Mesenchymal stem cell (in vitro differentiated cells and primary cell): ENCODE data around the gene IQUB.
"Not testable (repeated sequence)": the region's sequence is repeated elsewhere in the genome, so short reads cannot be mapped to it uniquely, and the experiment has no call there.

Experiments used
- DNase-seq: peaks from one replicate; pipeline ENCODE4 v3.0.0-alpha.2; 2013
- H2AFZ ChIP-seq: one replicate; pipeline ENCODE4 v1.6.1; 2013; ENCODE audit warnings: low read depth, mild to moderate bottlenecking, control low read depth, inconsistent platforms, low read length, moderate library complexity
- H2AK5ac ChIP-seq: 2 replicates; pipeline ENCODE4 v1.6.1; 2013; ENCODE audit warnings: low read length, moderate library complexity, mild to moderate bottlenecking, inconsistent platforms; ENCODE audit not compliant: severe bottlenecking
- H2BK120ac ChIP-seq: one replicate; pipeline ENCODE4 v1.6.1; 2013; ENCODE audit warnings: low read depth, mild to moderate bottlenecking, inconsistent platforms, low read length, moderate library complexity
- H2BK12ac ChIP-seq, 2 experiments: one replicate each; pipeline ENCODE4 v1.6.1; 2013; ENCODE audit warnings: inconsistent platforms in 2 of 2, low read length in 2 of 2, mild to moderate bottlenecking in 2 of 2, moderate library complexity in 2 of 2, control low read depth in 1 of 2
- H2BK15ac ChIP-seq: one replicate; pipeline ENCODE4 v1.6.1; 2013; ENCODE audit warnings: mild to moderate bottlenecking, low read depth, inconsistent platforms; ENCODE audit not compliant: poor library complexity, severe bottlenecking
- H2BK5ac ChIP-seq: 2 replicates; pipeline ENCODE4 v1.6.1; 2013; ENCODE audit warnings: low read depth, mild to moderate bottlenecking, low read length, control low read depth, inconsistent platforms; ENCODE audit not compliant: poor library complexity, severe bottlenecking
- H3K14ac ChIP-seq, 2 experiments: one replicate each; pipeline ENCODE4 v1.6.1; 2013; ENCODE audit warnings: inconsistent platforms in 2 of 2, low read length in 2 of 2, control low read depth in 1 of 2, mild to moderate bottlenecking in 1 of 2, moderate library complexity in 1 of 2
- H3K18ac ChIP-seq, 2 experiments: one replicate each; pipeline ENCODE4 v1.6.1; 2013; ENCODE audit warnings: inconsistent platforms in 2 of 2, low read length in 2 of 2, control low read depth in 1 of 2, low read depth in 1 of 2, mild to moderate bottlenecking in 1 of 2
- H3K23ac ChIP-seq, 2 experiments: one replicate each; pipeline ENCODE4 v1.6.1; 2013; ENCODE audit warnings: inconsistent platforms in 2 of 2, low read length in 2 of 2, mild to moderate bottlenecking in 2 of 2, moderate library complexity in 2 of 2, control low read depth in 1 of 2
- H3K27ac ChIP-seq: 2 replicates; pipeline ENCODE4 v1.5.1; 2013; ENCODE audit warnings: mild to moderate bottlenecking, moderate library complexity, low read length, control low read depth, inconsistent platforms; ENCODE audit not compliant: poor library complexity, severe bottlenecking
- H3K27me3 ChIP-seq, 2 experiments: 2 replicates each; pipeline versions ENCODE4 v1.6.1 to v1.7.0; 2013; ENCODE audit warnings: low read length in 2 of 2, mild to moderate bottlenecking in 2 of 2, moderate library complexity in 2 of 2, control low read depth in 1 of 2, inconsistent platforms in 1 of 2; ENCODE audit not compliant: control insufficient read depth in 1 of 2, insufficient read depth in 1 of 2
- H3K36me3 ChIP-seq, 2 experiments: 2 replicates each; pipeline versions ENCODE4 v1.6.1 to v1.7.0; 2013; ENCODE audit warnings: low read length in 2 of 2, control low read depth in 1 of 2, inconsistent platforms in 1 of 2, low read depth in 1 of 2, mild to moderate bottlenecking in 1 of 2; ENCODE audit not compliant: insufficient read depth in 2 of 2, control insufficient read depth in 1 of 2
- H3K4ac ChIP-seq, 2 experiments: one replicate each; pipeline ENCODE4 v1.6.1; 2013; ENCODE audit warnings: inconsistent platforms in 2 of 2, low read length in 2 of 2, mild to moderate bottlenecking in 2 of 2, moderate library complexity in 2 of 2, control low read depth in 1 of 2, low read depth in 1 of 2
- H3K4me1 ChIP-seq: 2 replicates; pipeline ENCODE4 v1.6.1; 2013; ENCODE audit warnings: low read depth, low read length, control low read depth; ENCODE audit not compliant: control insufficient read depth, insufficient read depth
- H3K4me2 ChIP-seq: 2 replicates; pipeline ENCODE4 v1.6.1; 2013; ENCODE audit warnings: low read length, mild to moderate bottlenecking, inconsistent platforms; ENCODE audit not compliant: poor library complexity, severe bottlenecking
- H3K4me3 ChIP-seq, 2 experiments: 2 replicates each; pipeline versions ENCODE4 v1.5.1 to v1.7.0; 2013; ENCODE audit warnings: low read length in 2 of 2, mild to moderate bottlenecking in 2 of 2, control low read depth in 1 of 2, low read depth in 1 of 2; ENCODE audit not compliant: insufficient read depth in 1 of 2
- H3K79me1 ChIP-seq: replicated peaks from 2 replicates; pipeline ENCODE4 v1.6.1; 2013; ENCODE audit warnings: mild to moderate bottlenecking, control low read depth, low read length, inconsistent platforms; ENCODE audit not compliant: poor library complexity, severe bottlenecking
- H3K9ac ChIP-seq: 2 replicates; pipeline ENCODE4 v1.7.0; 2013; ENCODE audit warnings: mild to moderate bottlenecking, low read length, moderate library complexity
- H3K9me3 ChIP-seq: 2 replicates; pipeline ENCODE4 v1.7.0; 2013; ENCODE audit warnings: mild to moderate bottlenecking, low read length; ENCODE audit not compliant: control insufficient read depth
- H4K8ac ChIP-seq: one replicate; pipeline ENCODE4 v1.6.1; 2013; ENCODE audit warnings: inconsistent platforms, mild to moderate bottlenecking, low read length, moderate library complexity
- H4K91ac ChIP-seq: one replicate; pipeline ENCODE4 v1.6.1; 2013; ENCODE audit warnings: mild to moderate bottlenecking, low read length, inconsistent platforms
- WGBS: methylation state at CpG from one replicate; pipeline ENCODE4 v1.1.7; 2013; ENCODE audit warnings: mixed read lengths; 5-methylcytosine and 5-hydroxymethylcytosine counted together

Gene IQUB

GRCh38 chr7:123484199-123484598, 50.2 kb downstream of the IQUB start:
- H3K4me3 ChIP-seq: no peak overlapping the region
- no peak overlapping the region for H2AFZ ChIP-seq
- H2BK5ac ChIP-seq: no peak overlapping the region
- no peak overlapping the region for H3K4ac ChIP-seq
- no peak overlapping the region for H2BK120ac ChIP-seq
- DNase-seq: no peak
- no peak overlapping the region for H3K9ac ChIP-seq
- H2AK5ac ChIP-seq: no peak overlapping the region
- no peak overlapping the region for H4K91ac ChIP-seq
- no peaks in the 10 kb centered on the region for H3K36me3 ChIP-seq
- whole genome bisulfite sequencing: no CpG with 5 or more reads among the region's 2 CpGs
- H3K18ac ChIP-seq: no peak overlapping the region
- H3K14ac ChIP-seq: no peak overlapping the region
- no peak overlapping the region for H3K23ac ChIP-seq
- H2BK12ac ChIP-seq: no peak overlapping the region
- no peaks in the 10 kb centered on the region for H3K4me1 ChIP-seq
- H2BK15ac ChIP-seq: no peak overlapping the region
- no peaks in the 10 kb centered on the region for H3K79me1 ChIP-seq
- H3K27ac ChIP-seq: no peak overlapping the region
- no peak overlapping the region for H3K4me2 ChIP-seq
- no peaks in the 10 kb centered on the region for H3K9me3 ChIP-seq
- no peak overlapping the region for H4K8ac ChIP-seq
- no peaks in the 10 kb centered on the region for H3K27me3 ChIP-seq

- H4K8ac ChIP-seq: no peak overlapping the region
- H3K79me1 ChIP-seq: no peaks in the 10 kb centered on the region
- no peak overlapping the region for H3K4ac ChIP-seq
- H2BK12ac ChIP-seq: no peak overlapping the region
- no peak overlapping the region for H3K14ac ChIP-seq
- H2BK15ac ChIP-seq: no peak overlapping the region
- no peak overlapping the region for H2AFZ ChIP-seq
- H3K4me3 ChIP-seq: no peak overlapping the region
- no peak overlapping the region for H2BK5ac ChIP-seq
- H3K36me3 ChIP-seq: no peaks in the 10 kb centered on the region
- no peak for DNase-seq
- no peak overlapping the region for H3K4me2 ChIP-seq
- no peak overlapping the region for H3K23ac ChIP-seq
- H3K4me1 ChIP-seq: no peaks in the 10 kb centered on the region
- H2AK5ac ChIP-seq: no peak overlapping the region
- H3K27ac ChIP-seq: no peak overlapping the region
- 91% methylated on average over 2 of the region's 3 CpGs for WGBS
- H4K91ac ChIP-seq: no peak overlapping the region
- no peak overlapping the region for H3K18ac ChIP-seq
- H3K9me3 ChIP-seq: no peaks in the 10 kb centered on the region
- H3K27me3 ChIP-seq: no peaks in the 10 kb centered on the region
- H3K9ac ChIP-seq: no peak overlapping the region
- no peak overlapping the region for H2BK120ac ChIP-seq
Observed at GRCh38 chr7:123480107-123480506, 54.3 kb downstream of the IQUB start.

GRCh38 chr7:123478056-123478455, 56.3 kb downstream of the IQUB start:
- not testable (repeated sequence) for H2AK5ac ChIP-seq, H3K36me3 ChIP-seq, H2BK12ac ChIP-seq, H3K79me1 ChIP-seq, H2BK15ac ChIP-seq, H3K14ac ChIP-seq, H4K91ac ChIP-seq, H2AFZ ChIP-seq, DNase-seq, H3K27me3 ChIP-seq, H4K8ac ChIP-seq, H3K9me3 ChIP-seq, H2BK5ac ChIP-seq, H2BK120ac ChIP-seq, H3K4ac ChIP-seq, H3K23ac ChIP-seq, H3K4me3 ChIP-seq, H3K4me2 ChIP-seq, H3K9ac ChIP-seq, H3K18ac ChIP-seq, H3K4me1 ChIP-seq, H3K27ac ChIP-seq
- 100% methylated on average over 1 of the region's 1 CpG for whole genome bisulfite sequencing

- no peaks in the 10 kb centered on the region for H3K4me1 ChIP-seq
- H2BK15ac ChIP-seq: no peak overlapping the region
- H3K23ac ChIP-seq: no peak overlapping the region
- no peaks in the 10 kb centered on the region for H3K9me3 ChIP-seq
- no peak overlapping the region for H3K27ac ChIP-seq
- no peak overlapping the region for H3K14ac ChIP-seq
- no peak overlapping the region for H3K4me3 ChIP-seq
- 73% methylated on average over 2 of the region's 2 CpGs for WGBS
- no peak for DNase-seq
- no peak overlapping the region for H3K4me2 ChIP-seq
- H2AFZ ChIP-seq: no peak overlapping the region
- H2AK5ac ChIP-seq: no peak overlapping the region
- H2BK12ac ChIP-seq: no peak overlapping the region
- no peak overlapping the region for H3K4ac ChIP-seq
- no peak overlapping the region for H2BK120ac ChIP-seq
- H3K18ac ChIP-seq: no peak overlapping the region
- no peak overlapping the region for H4K8ac ChIP-seq
- H3K79me1 ChIP-seq: no peaks in the 10 kb centered on the region
- no peak overlapping the region for H4K91ac ChIP-seq
- H3K36me3 ChIP-seq: no peaks in the 10 kb centered on the region
- no peak overlapping the region for H3K9ac ChIP-seq
- H2BK5ac ChIP-seq: no peak overlapping the region
- no peaks in the 10 kb centered on the region for H3K27me3 ChIP-seq
Observed at GRCh38 chr7:123472750-123473445, 61.5 kb downstream of the IQUB start.
